Measurements from ENCODE around the gene FGG.

DNA sequence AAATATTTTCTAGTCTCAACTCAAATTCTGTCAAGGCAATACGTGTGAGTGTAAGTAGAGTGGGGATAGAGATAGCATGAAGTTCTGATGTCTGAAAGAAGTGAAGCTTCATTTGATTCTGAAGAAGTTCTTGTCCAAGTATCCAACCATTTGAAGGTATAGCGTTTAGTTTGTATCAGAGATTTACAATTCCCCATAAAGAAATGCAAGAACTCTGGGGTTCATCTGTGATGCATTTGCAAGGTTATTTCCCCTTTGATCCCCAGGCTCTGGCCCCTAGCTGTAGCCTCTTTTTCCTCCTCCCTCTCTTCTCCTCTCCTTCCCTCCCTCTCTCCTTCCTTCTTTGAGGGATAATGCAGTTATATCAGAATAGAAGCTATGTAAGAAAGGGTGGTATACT lies 29.7 kb downstream of the FGG start:
- TF ChIP-seq ZNF772 (CRISPR knock-in tag; IDR thresholded peaks at IDR 0.05) (no peak), NFE2L1 (CRISPR knock-in tag; IDR thresholded peaks at IDR 0.05; ENCODE audit: borderline replicate concordance) (no peak), ZNF225 (CRISPR knock-in tag; IDR thresholded peaks at IDR 0.05) (no peak), MED8 (CRISPR knock-in tag; IDR thresholded peaks at IDR 0.05; ENCODE audit: insufficient replicate concordance) (no peak), ZFX (CRISPR knock-in tag; IDR thresholded peaks at IDR 0.05; ENCODE audit: low read depth) (no peak), HNF4G (IDR thresholded peaks at IDR 0.05; ENCODE audit: borderline replicate concordance, low read depth, low read length) (no peak), HNF4G (CRISPR knock-in tag; IDR thresholded peaks at IDR 0.05; ENCODE audit: borderline replicate concordance, low read depth) (no peak), HOXA7 (CRISPR knock-in tag; IDR thresholded peaks at IDR 0.05) (no peak), HMG20B (CRISPR knock-in tag; conservative IDR thresholded peaks at IDR 0.05) (no peak), ZNF850 (CRISPR knock-in tag; conservative IDR thresholded peaks at IDR 0.05) (no peak)
- TF ChIP-seq, protein P1, sequence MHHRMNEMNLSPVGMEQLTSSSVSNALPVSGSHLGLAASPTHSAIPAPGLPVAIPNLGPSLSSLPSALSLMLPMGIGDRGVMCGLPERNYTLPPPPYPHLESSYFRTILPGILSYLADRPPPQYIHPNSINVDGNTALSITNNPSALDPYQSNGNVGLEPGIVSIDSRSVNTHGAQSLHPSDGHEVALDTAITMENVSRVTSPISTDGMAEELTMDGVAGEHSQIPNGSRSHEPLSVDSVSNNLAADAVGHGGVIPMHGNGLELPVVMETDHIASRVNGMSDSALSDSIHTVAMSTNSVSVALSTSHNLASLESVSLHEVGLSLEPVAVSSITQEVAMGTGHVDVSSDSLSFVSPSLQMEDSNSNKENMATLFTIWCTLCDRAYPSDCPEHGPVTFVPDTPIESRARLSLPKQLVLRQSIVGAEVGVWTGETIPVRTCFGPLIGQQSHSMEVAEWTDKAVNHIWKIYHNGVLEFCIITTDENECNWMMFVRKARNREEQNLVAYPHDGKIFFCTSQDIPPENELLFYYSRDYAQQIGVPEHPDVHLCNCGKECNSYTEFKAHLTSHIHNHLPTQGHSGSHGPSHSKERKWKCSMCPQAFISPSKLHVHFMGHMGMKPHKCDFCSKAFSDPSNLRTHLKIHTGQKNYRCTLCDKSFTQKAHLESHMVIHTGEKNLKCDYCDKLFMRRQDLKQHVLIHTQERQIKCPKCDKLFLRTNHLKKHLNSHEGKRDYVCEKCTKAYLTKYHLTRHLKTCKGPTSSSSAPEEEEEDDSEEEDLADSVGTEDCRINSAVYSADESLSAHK (CRISPR knock-in tag; IDR thresholded peaks at IDR 0.05; ENCODE audit: borderline replicate concordance): no peak
- TF ChIP-seq, protein P2, sequence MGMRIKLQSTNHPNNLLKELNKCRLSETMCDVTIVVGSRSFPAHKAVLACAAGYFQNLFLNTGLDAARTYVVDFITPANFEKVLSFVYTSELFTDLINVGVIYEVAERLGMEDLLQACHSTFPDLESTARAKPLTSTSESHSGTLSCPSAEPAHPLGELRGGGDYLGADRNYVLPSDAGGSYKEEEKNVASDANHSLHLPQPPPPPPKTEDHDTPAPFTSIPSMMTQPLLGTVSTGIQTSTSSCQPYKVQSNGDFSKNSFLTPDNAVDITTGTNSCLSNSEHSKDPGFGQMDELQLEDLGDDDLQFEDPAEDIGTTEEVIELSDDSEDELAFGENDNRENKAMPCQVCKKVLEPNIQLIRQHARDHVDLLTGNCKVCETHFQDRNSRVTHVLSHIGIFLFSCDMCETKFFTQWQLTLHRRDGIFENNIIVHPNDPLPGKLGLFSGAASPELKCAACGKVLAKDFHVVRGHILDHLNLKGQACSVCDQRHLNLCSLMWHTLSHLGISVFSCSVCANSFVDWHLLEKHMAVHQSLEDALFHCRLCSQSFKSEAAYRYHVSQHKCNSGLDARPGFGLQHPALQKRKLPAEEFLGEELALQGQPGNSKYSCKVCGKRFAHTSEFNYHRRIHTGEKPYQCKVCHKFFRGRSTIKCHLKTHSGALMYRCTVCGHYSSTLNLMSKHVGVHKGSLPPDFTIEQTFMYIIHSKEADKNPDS (CRISPR knock-in tag; IDR thresholded peaks at IDR 0.05): no peak

Data from HepG2 (cell line).